ENCODE data around the gene LURAP1L.

LURAP1L gene

DNA sequence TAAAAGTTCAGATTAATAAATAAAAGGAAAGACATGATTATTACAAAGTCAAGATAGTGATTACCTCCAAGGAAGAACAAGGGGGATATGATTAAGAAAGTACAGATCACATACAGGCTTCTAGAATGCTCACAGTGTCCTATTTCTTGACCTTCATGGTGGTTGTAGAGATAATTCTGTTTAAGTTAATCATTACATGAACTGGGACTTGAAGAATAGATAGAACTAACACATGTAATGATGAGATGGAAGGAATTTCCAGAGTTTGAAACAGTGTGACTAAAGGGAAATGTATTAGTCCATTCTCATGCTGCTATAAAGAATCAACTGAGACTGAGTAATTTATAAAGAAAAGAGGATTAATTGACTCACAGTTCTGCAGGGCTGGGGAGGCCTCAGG, 72.7 kb downstream of the LURAP1L start:
- Histone ChIP-seq H3K79me2 (ENCODE audit: control insufficient read depth, insufficient read depth, low read length) (no peaks in the 10 kb centered on the region), H4K5ac (ENCODE audit: low read length) (no peak overlapping the region), H3K18ac (ENCODE audit: low read length) (no peak overlapping the region), H2BK5ac (ENCODE audit: low read length) (no peak overlapping the region), H3K36me3 (ENCODE audit: control insufficient read depth, insufficient read depth, low read length) (no peaks in the 10 kb centered on the region), H3K56ac (ENCODE audit: low read length) (no peak overlapping the region), H2BK15ac (replicated peaks; ENCODE audit: low read depth) (no peak overlapping the region), H3K4ac (ENCODE audit: low read depth, low read length) (no peak overlapping the region), H3K27me3 (ENCODE audit: insufficient read depth, low read length, poor library complexity) (no peaks in the 10 kb centered on the region), H4K8ac (ENCODE audit: low read depth, low read length) (no peak overlapping the region), H2BK120ac (ENCODE audit: low read depth, low read length) (no peak overlapping the region), H3K9ac (ENCODE audit: low read length) (no peak overlapping the region), H3K23ac (ENCODE audit: low read length) (no peak overlapping the region), H3K27ac (ENCODE audit: low read depth, low read length) (no peak overlapping the region), H3K4me3 (ENCODE audit: low read length) (no peak overlapping the region), H3K4me1 (ENCODE audit: control insufficient read depth, low read depth, low read length) (no peaks in the 10 kb centered on the region), H3K4me2 (ENCODE audit: low read length) (no peak overlapping the region), H2AK5ac (ENCODE audit: low read length) (no peak overlapping the region), H3K79me1 (ENCODE audit: low read length) (no peaks in the 10 kb centered on the region)
- DNase-seq, result no peak

DNA sequence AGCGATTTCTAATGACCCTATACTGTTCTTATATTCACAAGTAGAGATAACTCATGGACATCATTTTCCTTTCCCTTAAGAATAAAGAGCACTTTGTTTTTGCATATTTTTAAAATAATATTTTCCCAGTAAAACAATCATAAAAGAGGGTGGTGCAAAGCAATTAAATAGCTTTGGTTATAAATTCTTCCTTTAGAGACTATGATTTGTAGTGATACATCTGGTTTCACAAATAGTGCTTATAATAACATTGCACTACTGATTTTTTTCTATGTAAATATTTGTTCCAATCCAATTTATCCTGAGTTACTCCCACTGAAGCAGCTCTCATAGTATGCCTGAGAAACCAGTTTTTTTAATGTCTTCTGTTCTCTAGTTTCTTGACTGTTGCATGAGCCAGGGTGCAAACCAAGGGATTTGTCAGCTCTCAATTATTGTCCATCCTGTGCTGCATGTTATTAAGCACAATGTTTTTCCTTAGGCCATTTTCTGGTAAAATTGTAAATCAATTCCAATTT, 74.7 kb downstream of the LURAP1L start:
- Histone ChIP-seq H4K8ac (ENCODE audit: low read depth, low read length) (no peak overlapping the region), H3K36me3 (ENCODE audit: control insufficient read depth, insufficient read depth, low read length) (no peaks in the 10 kb centered on the region), H3K27ac (ENCODE audit: low read depth, low read length) (no peak overlapping the region), H3K56ac (ENCODE audit: low read length) (no peak overlapping the region), H3K4ac (ENCODE audit: low read depth, low read length) (no peak overlapping the region), H2BK120ac (ENCODE audit: low read depth, low read length) (no peak overlapping the region), H3K79me1 (ENCODE audit: low read length) (no peaks in the 10 kb centered on the region), H2AK5ac (ENCODE audit: low read length) (no peak overlapping the region), H3K23ac (ENCODE audit: low read length) (no peak overlapping the region), H3K27me3 (ENCODE audit: insufficient read depth, low read length, poor library complexity) (no peaks in the 10 kb centered on the region), H3K4me1 (ENCODE audit: control insufficient read depth, low read depth, low read length) (no peaks in the 10 kb centered on the region), H3K4me3 (ENCODE audit: low read length) (no peak overlapping the region), H3K4me2 (ENCODE audit: low read length) (no peak overlapping the region), H4K5ac (ENCODE audit: low read length) (no peak overlapping the region), H2BK5ac (ENCODE audit: low read length) (no peak overlapping the region), H2BK15ac (replicated peaks; ENCODE audit: low read depth) (no peak overlapping the region), H3K79me2 (ENCODE audit: control insufficient read depth, insufficient read depth, low read length) (no peaks in the 10 kb centered on the region), H3K18ac (ENCODE audit: low read length) (no peak overlapping the region), H3K9ac (ENCODE audit: low read length) (no peak overlapping the region)
- no peak for DNase-seq
- WGBS (ENCODE audit: extremely low coverage, insufficient coverage, low lambda C conversion rate), result no CpG with 5 or more reads among the region's 1 CpG

DNA sequence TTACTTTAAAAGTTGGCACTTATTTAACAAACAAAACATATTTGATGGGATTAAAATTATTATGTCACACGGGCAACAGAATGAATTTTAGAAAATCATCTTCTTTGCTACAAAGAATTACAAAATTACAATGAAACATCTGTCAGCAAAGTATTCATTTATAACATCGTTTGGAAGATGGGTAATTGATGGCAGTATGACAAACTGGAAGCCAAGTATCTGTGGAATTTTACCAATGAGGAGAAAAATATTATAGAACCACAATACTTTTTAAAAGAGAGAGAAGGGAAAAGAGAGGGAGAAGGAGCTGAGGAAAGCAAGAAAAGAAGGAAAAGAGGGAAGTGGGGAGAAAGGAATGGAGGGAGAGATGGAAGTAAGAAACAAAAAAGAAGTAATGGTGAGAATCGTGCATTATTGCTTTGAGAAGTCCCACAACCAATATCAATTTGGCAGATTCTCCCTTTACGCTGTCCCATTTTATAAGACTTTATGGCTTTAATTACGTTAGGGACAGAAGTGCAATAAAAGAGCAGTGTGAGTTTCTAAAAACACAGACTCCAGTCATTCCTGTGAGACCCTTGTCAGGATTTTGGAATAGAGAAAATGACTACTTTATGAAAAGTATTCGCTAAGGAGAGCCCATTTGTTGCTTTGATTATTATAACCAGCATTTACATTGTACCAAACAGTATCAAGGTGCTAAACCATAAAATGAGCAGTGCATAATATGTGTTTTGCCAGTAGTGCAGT, 76.7 kb downstream of the LURAP1L start:
- DNase-seq, result no peak
- Histone ChIP-seq H3K36me3 (ENCODE audit: control insufficient read depth, insufficient read depth, low read length) (no peaks in the 10 kb centered on the region), H2BK120ac (ENCODE audit: low read depth, low read length) (no peak overlapping the region), H3K9ac (ENCODE audit: low read length) (no peak overlapping the region), H3K27ac (ENCODE audit: low read depth, low read length) (no peak overlapping the region), H3K56ac (ENCODE audit: low read length) (no peak overlapping the region), H3K79me1 (ENCODE audit: low read length) (no peaks in the 10 kb centered on the region), H3K79me2 (ENCODE audit: control insufficient read depth, insufficient read depth, low read length) (no peaks in the 10 kb centered on the region), H4K8ac (ENCODE audit: low read depth, low read length) (no peak overlapping the region), H3K4ac (ENCODE audit: low read depth, low read length) (no peak overlapping the region), H3K18ac (ENCODE audit: low read length) (no peak overlapping the region), H2BK15ac (replicated peaks; ENCODE audit: low read depth) (no peak overlapping the region), H3K4me1 (ENCODE audit: control insufficient read depth, low read depth, low read length) (no peaks in the 10 kb centered on the region), H3K4me2 (ENCODE audit: low read length) (no peak overlapping the region), H2BK5ac (ENCODE audit: low read length) (no peak overlapping the region), H3K23ac (ENCODE audit: low read length) (no peak overlapping the region), H2AK5ac (ENCODE audit: low read length) (no peak overlapping the region), H3K4me3 (ENCODE audit: low read length) (no peak overlapping the region), H3K27me3 (ENCODE audit: insufficient read depth, low read length, poor library complexity) (no peaks in the 10 kb centered on the region), H4K5ac (ENCODE audit: low read length) (no peak overlapping the region)
- no CpG with 5 or more reads among the region's 6 CpGs for WGBS (ENCODE audit: extremely low coverage, insufficient coverage, low lambda C conversion rate)

DNA sequence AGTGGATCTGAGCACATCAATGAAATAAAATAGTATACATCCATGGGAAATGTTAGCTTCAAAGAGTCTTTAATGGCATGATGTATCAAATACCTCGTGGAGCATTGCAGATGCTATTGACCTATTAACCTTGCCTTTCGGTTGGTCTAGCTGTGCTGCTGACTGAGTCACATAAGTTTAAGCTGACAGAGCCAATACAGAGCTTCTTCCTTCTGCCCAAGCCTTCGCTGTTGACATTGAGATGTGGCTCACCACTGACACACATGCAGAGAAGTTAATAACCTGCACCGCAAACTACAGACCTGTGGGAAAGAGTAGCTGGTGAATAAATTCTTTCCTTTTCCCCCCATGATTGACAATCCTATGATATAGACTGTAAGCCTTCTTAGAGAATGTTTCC, 78.2 kb downstream of the LURAP1L start:
- no peak overlapping the region for H2BK5ac ChIP-seq (ENCODE audit: low read length)
- no peak overlapping the region for H3K27ac ChIP-seq (ENCODE audit: low read depth, low read length)
- no peaks in the 10 kb centered on the region for H3K79me1 ChIP-seq (ENCODE audit: low read length)
- H3K18ac ChIP-seq (ENCODE audit: low read length), result no peak overlapping the region
- no peak overlapping the region for H3K4me2 ChIP-seq (ENCODE audit: low read length)
- H3K56ac ChIP-seq (ENCODE audit: low read length), result no peak overlapping the region
- H3K36me3 ChIP-seq (ENCODE audit: control insufficient read depth, insufficient read depth, low read length), result no peaks in the 10 kb centered on the region
- no peaks in the 10 kb centered on the region for H3K27me3 ChIP-seq (ENCODE audit: insufficient read depth, low read length, poor library complexity)
- H3K4me3 ChIP-seq (ENCODE audit: low read length), result no peak overlapping the region
- WGBS (ENCODE audit: extremely low coverage, insufficient coverage, low lambda C conversion rate), result no CpG with 5 or more reads among the region's 4 CpGs
- no peak overlapping the region for H3K23ac ChIP-seq (ENCODE audit: low read length)
- DNase-seq, result no peak
- H4K8ac ChIP-seq (ENCODE audit: low read depth, low read length), result no peak overlapping the region
- no peak overlapping the region for H2AK5ac ChIP-seq (ENCODE audit: low read length)
- H2BK120ac ChIP-seq (ENCODE audit: low read depth, low read length), result no peak overlapping the region
- H3K4ac ChIP-seq (ENCODE audit: low read depth, low read length), result no peak overlapping the region
- H3K79me2 ChIP-seq (ENCODE audit: control insufficient read depth, insufficient read depth, low read length), result no peaks in the 10 kb centered on the region
- no peak overlapping the region for H4K5ac ChIP-seq (ENCODE audit: low read length)
- H2BK15ac ChIP-seq (replicated peaks; ENCODE audit: low read depth), result no peak overlapping the region
- H3K4me1 ChIP-seq (ENCODE audit: control insufficient read depth, low read depth, low read length), result no peaks in the 10 kb centered on the region
- H3K9ac ChIP-seq (ENCODE audit: low read length), result no peak overlapping the region

DNA sequence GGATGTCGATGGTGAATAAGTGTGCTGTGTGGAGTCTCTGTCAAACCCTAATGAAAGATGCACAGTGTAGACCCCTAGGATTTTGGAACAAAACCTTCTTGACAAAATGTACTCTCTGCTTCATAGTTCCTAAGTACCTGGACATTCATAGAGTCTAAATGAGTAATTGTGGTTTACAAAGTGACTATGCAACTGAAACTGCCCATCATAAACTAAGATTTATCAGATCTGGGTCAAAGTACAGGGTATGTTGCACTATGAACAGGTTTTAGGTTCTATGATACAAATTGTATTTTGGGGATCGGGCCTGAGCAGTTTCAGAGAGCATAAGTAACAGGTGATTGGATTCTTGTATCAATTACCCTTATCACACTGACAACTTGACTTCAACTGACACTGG, 79.4 kb downstream of the LURAP1L start:
- Histone ChIP-seq H4K8ac (ENCODE audit: low read depth, low read length) (no peak overlapping the region), H3K36me3 (ENCODE audit: control insufficient read depth, insufficient read depth, low read length) (no peaks in the 10 kb centered on the region), H2BK15ac (replicated peaks; ENCODE audit: low read depth) (no peak overlapping the region), H3K9ac (ENCODE audit: low read length) (no peak overlapping the region), H3K27me3 (ENCODE audit: insufficient read depth, low read length, poor library complexity) (no peaks in the 10 kb centered on the region), H3K79me1 (ENCODE audit: low read length) (no peaks in the 10 kb centered on the region), H3K18ac (ENCODE audit: low read length) (no peak overlapping the region), H4K5ac (ENCODE audit: low read length) (no peak overlapping the region), H2BK5ac (ENCODE audit: low read length) (no peak overlapping the region), H3K23ac (ENCODE audit: low read length) (no peak overlapping the region), H3K4ac (ENCODE audit: low read depth, low read length) (no peak overlapping the region), H3K79me2 (ENCODE audit: control insufficient read depth, insufficient read depth, low read length) (no peaks in the 10 kb centered on the region), H2BK120ac (ENCODE audit: low read depth, low read length) (no peak overlapping the region), H3K56ac (ENCODE audit: low read length) (no peak overlapping the region), H3K4me1 (ENCODE audit: control insufficient read depth, low read depth, low read length) (no peaks in the 10 kb centered on the region), H2AK5ac (ENCODE audit: low read length) (no peak overlapping the region), H3K27ac (ENCODE audit: low read depth, low read length) (no peak overlapping the region), H3K4me3 (ENCODE audit: low read length) (no peak overlapping the region), H3K4me2 (ENCODE audit: low read length) (no peak overlapping the region)
- no CpG with 5 or more reads among the region's 2 CpGs for WGBS (ENCODE audit: extremely low coverage, insufficient coverage, low lambda C conversion rate)
- DNase-seq, result no peak

DNA sequence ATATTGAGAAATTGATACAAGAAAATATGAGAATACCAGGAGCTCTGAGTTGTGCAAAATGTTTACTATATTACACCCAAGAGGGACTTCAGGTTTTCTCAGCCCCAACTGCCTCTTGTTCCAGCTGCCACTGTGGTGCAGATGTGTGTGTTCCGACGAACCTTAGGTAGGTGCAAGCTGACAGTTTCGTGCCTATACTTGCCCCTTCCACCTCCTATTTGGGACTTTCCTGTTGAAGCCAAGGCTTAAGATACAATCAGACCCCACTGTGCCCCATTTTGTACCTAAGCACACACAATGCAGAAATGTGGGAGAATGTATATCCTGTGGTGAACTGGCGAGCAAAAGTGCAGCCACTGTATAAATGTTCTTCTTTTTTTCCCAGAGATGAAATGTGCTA, 80.2 kb downstream of the LURAP1L start:
- no peak overlapping the region for H2BK5ac ChIP-seq (ENCODE audit: low read length)
- no peaks in the 10 kb centered on the region for H3K4me1 ChIP-seq (ENCODE audit: control insufficient read depth, low read depth, low read length)
- H3K4me3 ChIP-seq (ENCODE audit: low read length), result no peak overlapping the region
- no peak overlapping the region for H3K4me2 ChIP-seq (ENCODE audit: low read length)
- H2AK5ac ChIP-seq (ENCODE audit: low read length), result no peak overlapping the region
- H3K9ac ChIP-seq (ENCODE audit: low read length), result no peak overlapping the region
- H3K56ac ChIP-seq (ENCODE audit: low read length), result no peak overlapping the region
- H2BK120ac ChIP-seq (ENCODE audit: low read depth, low read length), result no peak overlapping the region
- no peaks in the 10 kb centered on the region for H3K36me3 ChIP-seq (ENCODE audit: control insufficient read depth, insufficient read depth, low read length)
- H3K79me2 ChIP-seq (ENCODE audit: control insufficient read depth, insufficient read depth, low read length), result no peaks in the 10 kb centered on the region
- H3K27ac ChIP-seq (ENCODE audit: low read depth, low read length), result no peak overlapping the region
- no peaks in the 10 kb centered on the region for H3K79me1 ChIP-seq (ENCODE audit: low read length)
- H4K5ac ChIP-seq (ENCODE audit: low read length), result no peak overlapping the region
- DNase-seq, result no peak
- no peak overlapping the region for H4K8ac ChIP-seq (ENCODE audit: low read depth, low read length)
- WGBS (ENCODE audit: extremely low coverage, insufficient coverage, low lambda C conversion rate), result no CpG with 5 or more reads among the region's 4 CpGs
- H3K23ac ChIP-seq (ENCODE audit: low read length), result no peak overlapping the region
- no peak overlapping the region for H3K18ac ChIP-seq (ENCODE audit: low read length)
- H2BK15ac ChIP-seq (replicated peaks; ENCODE audit: low read depth), result peak overlapping the region; percentile 57
- H3K27me3 ChIP-seq (ENCODE audit: insufficient read depth, low read length, poor library complexity), result no peaks in the 10 kb centered on the region
- H3K4ac ChIP-seq (ENCODE audit: low read depth, low read length), result peak overlapping the region; percentile 36
